Keratinocyte (primary cell): Measurements from ENCODE around the gene EPHB4.

Experiments used
- EZH2 ChIP-seq: IDR thresholded peaks from one replicate; pipeline ENCODE4 v1.6.1; 2012; ENCODE audit warnings: inconsistent platforms, mild to moderate bottlenecking, low read length, moderate library complexity
- TF ChIP-seq, protein P1 (sequence below), 3 experiments: IDR thresholded peaks in 1 of 3; conservative IDR thresholded peaks in 1 of 3; optimal IDR thresholded peaks in 1 of 3; 2 replicates in 2 of 3; 3 replicates in 1 of 3; pipeline versions ENCODE3 to v1.5.1; 2011; ENCODE audit warnings: low read length in 3 of 3, mild to moderate bottlenecking in 3 of 3, moderate library complexity in 2 of 3, control low read depth in 1 of 3, inconsistent platforms in 1 of 3; ENCODE audit not compliant: insufficient read depth in 2 of 3; ENCODE audit errors: extremely low read depth in 1 of 3

DNA sequence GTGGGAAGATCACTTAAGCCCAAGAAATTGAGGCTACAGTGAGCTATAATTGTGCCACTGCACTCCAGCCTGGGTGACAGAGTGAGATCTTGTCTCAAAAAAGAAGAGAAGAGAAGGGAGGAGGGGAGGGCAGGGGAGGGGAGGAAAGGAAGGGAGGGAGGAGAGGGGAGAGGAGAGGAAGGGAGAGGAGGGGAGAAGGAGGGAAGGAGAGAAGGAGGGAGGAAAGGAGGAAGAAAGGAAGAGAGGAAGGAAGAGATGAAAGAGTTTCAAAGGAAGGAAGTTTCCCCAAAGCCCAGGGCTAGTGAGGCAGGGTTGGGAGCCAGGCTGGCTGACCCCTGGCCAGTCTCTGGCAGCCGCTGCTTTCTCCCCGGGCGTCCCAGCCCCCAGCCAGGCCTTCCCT, 32.6 kb downstream of the EPHB4 start:
- no peak for TF ChIP-seq EZH2
- TF ChIP-seq, protein P1, sequence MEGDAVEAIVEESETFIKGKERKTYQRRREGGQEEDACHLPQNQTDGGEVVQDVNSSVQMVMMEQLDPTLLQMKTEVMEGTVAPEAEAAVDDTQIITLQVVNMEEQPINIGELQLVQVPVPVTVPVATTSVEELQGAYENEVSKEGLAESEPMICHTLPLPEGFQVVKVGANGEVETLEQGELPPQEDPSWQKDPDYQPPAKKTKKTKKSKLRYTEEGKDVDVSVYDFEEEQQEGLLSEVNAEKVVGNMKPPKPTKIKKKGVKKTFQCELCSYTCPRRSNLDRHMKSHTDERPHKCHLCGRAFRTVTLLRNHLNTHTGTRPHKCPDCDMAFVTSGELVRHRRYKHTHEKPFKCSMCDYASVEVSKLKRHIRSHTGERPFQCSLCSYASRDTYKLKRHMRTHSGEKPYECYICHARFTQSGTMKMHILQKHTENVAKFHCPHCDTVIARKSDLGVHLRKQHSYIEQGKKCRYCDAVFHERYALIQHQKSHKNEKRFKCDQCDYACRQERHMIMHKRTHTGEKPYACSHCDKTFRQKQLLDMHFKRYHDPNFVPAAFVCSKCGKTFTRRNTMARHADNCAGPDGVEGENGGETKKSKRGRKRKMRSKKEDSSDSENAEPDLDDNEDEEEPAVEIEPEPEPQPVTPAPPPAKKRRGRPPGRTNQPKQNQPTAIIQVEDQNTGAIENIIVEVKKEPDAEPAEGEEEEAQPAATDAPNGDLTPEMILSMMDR (optimal IDR thresholded peaks at IDR 0.05 in 1 of 3, IDR thresholded peaks at IDR 0.05 in 1 of 3, conservative IDR thresholded peaks at IDR 0.05 in 1 of 3; ENCODE audit: extremely low read depth in 1 of 3, insufficient read depth in 2 of 3, low read length in 3 of 3) = no peak
